Measurements from ENCODE around the gene ERC1. TPM values are rescaled to one million over a fixed set of nuclear protein-coding genes. Genes with fewer than 3 reads are reported as not detected.

The ERC1 gene
- total RNA-seq, 6 experiments from 2014 or later, result 44.1 to 48.9 (median 47.9) TPM

DNA sequence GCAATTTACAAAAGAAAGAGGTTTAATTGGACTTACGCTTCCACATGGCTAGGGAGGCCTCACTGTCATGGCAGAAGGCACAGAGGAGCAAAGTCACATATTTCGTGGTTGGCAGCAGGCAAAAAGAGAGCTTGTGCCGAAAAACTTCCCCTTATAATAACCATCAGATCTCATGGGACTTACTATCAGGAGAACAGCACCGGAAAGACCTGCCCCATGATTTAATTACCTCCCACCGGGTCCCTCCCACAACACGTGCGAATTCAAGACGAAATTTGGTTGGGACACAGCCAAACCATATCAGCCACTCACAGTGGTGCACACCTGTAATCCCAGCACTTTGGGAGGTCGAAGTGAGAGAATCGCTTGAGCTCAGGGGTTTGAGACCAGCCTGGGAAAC, 534.8 kb downstream of the ERC1 start:
- peaks cover 12% of the 10 kb centered on the region for H3K36me3 Mint-ChIP-seq (ENCODE audit: low read depth)
- H3K4me3 Mint-ChIP-seq, result no peak overlapping the region
- no peak overlapping the region for H3K27ac Mint-ChIP-seq

DNA sequence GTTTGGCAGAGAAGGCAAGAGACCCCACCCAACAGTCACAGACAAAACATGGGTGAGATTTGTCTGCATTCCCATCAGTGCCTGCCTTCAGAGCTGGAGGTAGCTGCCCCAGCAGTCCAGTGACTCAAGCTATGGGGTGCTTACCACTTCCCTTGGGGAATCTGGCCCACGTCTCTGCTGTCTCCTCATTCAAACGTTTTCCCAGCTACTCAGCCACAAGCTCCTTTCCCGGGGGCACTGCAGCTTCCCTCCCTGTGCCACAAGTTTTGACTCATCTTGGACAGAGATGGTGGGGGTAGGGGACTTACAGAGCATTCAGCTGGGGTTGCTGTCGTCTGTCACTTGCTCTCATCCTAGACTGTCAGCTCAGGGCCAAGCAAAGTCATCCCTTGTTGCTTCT, 536.8 kb downstream of the ERC1 start:
- peak; percentile 93 for DNase-seq
- H3K9me3 Mint-ChIP-seq, result no peaks in the 10 kb centered on the region
- peak overlapping the region; percentile 81 for H3K4me3 Mint-ChIP-seq
- peaks cover 60% of the 10 kb centered on the region for H3K4me1 Mint-ChIP-seq (ENCODE audit: low read depth)
- peak overlapping the region; percentile 97 for H3K27ac Mint-ChIP-seq
- H3K36me3 Mint-ChIP-seq (ENCODE audit: low read depth), result peaks cover 28% of the 10 kb centered on the region
- TF ChIP-seq, protein P1, sequence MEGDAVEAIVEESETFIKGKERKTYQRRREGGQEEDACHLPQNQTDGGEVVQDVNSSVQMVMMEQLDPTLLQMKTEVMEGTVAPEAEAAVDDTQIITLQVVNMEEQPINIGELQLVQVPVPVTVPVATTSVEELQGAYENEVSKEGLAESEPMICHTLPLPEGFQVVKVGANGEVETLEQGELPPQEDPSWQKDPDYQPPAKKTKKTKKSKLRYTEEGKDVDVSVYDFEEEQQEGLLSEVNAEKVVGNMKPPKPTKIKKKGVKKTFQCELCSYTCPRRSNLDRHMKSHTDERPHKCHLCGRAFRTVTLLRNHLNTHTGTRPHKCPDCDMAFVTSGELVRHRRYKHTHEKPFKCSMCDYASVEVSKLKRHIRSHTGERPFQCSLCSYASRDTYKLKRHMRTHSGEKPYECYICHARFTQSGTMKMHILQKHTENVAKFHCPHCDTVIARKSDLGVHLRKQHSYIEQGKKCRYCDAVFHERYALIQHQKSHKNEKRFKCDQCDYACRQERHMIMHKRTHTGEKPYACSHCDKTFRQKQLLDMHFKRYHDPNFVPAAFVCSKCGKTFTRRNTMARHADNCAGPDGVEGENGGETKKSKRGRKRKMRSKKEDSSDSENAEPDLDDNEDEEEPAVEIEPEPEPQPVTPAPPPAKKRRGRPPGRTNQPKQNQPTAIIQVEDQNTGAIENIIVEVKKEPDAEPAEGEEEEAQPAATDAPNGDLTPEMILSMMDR (IDR thresholded peaks at IDR 0.05), result no peak
- H3K27me3 Mint-ChIP-seq (ENCODE audit: insufficient read depth), result peaks cover 2% of the 10 kb centered on the region; the same call in 1 of the 2 replicates

More for the DNA sequence above, 534.8 kb downstream of the ERC1 start:
- DNase-seq, result no peak
- Mint-ChIP-seq H3K27me3 (ENCODE audit: insufficient read depth) (peaks cover 2% of the 10 kb centered on the region; the same call in 1 of the 2 replicates), H3K4me1 (ENCODE audit: low read depth) (peaks cover 50% of the 10 kb centered on the region), H3K9me3 (no peaks in the 10 kb centered on the region)
- TF ChIP-seq, protein P1 (IDR thresholded peaks at IDR 0.05), result no peak

DNA sequence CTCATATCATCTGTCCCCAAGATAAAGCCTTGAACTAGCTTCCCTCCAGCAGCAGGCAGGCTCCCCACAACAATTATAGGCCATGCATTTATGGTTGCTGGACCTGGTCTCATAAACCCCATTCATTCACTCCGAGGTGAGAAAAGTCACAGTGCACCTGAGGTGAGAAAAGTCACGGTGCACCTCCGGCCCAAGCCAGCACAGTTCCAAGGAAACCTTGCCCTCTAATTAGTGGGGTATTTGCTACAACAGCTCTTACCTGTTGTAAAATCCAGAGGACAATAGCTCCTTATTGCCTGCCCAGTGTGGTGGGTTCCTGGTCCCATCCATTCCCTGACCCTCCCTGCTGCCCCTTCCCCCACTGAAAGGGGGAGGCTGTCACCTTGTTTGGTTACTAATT, 537.8 kb downstream of the ERC1 start:
- DNase-seq, result no peak
- TF ChIP-seq, protein P1 (IDR thresholded peaks at IDR 0.05), result no peak
- H3K27me3 Mint-ChIP-seq (ENCODE audit: insufficient read depth), result peaks cover 2% of the 10 kb centered on the region; the same call in 1 of the 2 replicates
- H3K4me3 Mint-ChIP-seq, result peak overlapping the region; percentile 92
- peaks cover 68% of the 10 kb centered on the region for H3K4me1 Mint-ChIP-seq (ENCODE audit: low read depth)
- H3K36me3 Mint-ChIP-seq (ENCODE audit: low read depth), result peaks cover 35% of the 10 kb centered on the region
- peak overlapping the region; percentile 97 for H3K27ac Mint-ChIP-seq
- H3K9me3 Mint-ChIP-seq, result no peaks in the 10 kb centered on the region

DNA sequence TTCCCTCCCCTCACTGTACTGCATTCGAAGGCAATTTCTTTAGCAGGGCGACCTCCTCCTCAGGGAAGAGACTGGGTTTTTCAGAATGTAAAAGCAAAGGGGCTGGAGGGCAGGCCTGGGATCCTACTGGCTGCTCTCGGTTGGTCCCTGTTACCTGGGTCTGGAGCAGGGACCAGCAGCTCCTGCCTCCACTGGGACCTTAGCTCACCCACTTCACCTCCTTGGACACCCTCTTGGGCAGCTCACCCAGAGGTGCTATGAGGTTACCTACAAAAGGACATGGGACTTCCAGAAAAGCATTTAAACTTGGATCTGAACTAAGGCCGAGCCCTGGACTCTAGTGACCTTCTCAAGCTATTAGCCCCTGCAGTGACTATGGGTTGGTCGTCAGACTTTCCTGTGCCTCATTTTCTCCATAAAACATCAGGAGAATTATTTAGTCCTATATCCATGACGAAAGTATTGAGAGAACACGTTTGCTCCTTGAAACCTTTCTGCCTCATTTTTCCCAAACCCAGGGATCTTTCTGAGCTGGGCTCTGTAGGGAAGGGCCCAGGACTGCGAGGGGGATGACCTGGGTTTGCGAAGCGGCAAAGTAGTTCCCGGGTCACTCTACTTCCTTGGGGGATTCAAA, 538.3 kb downstream of the ERC1 start:
- Mint-ChIP-seq H3K4me3 (peak overlapping the region; percentile 92), H3K9me3 (no peaks in the 10 kb centered on the region), H3K36me3 (ENCODE audit: low read depth) (peaks cover 34% of the 10 kb centered on the region), H3K4me1 (ENCODE audit: low read depth) (peaks cover 70% of the 10 kb centered on the region), H3K27ac (peak overlapping the region; percentile 97), H3K27me3 (ENCODE audit: insufficient read depth) (peaks cover 2% of the 10 kb centered on the region; the same call in 1 of the 2 replicates)
- TF ChIP-seq, protein P1 (IDR thresholded peaks at IDR 0.05), result no peak
- no peak for DNase-seq

DNA sequence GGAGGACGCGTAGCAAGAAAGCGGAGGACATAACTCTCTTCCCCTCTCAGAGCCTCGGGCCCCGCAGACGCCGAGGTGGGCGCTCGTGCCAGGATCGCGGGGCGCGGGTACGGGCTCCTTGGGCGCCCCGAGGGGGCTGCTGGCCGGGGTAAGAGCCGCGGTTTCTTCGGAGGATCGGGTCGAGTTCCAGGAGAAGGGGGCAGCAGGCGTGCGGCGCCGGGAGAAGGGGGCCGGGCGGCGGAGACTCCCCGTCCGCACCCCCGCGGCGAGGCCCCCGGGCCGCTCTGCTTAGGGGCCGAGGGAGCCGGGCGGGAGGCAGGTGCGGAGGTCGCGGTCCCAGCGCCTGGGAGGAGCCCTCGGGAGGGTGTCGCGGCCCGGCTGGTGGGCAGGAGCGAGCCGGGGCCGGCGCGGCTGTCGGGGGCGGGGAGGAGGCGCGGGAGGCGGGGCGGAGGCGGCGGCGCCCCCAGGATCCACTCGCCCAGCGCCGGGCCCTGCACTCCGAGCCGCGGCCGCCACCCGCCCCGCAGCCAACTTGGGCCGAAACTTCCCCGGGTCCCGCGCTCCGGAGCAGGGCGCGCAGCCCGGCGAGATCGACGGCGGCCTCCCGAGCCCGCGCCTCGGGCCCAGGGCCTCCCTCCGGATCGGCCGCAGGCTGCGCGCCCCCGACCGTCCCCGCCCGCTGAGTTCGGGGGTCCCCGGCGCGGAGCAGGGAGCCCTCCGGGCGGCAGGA, 539.0 kb downstream of the ERC1 start:
- Mint-ChIP-seq H3K36me3 (ENCODE audit: low read depth) (peaks cover 34% of the 10 kb centered on the region), H3K27me3 (ENCODE audit: insufficient read depth) (peaks cover 2% of the 10 kb centered on the region; the same call in 1 of the 2 replicates), H3K4me1 (ENCODE audit: low read depth) (peaks cover 77% of the 10 kb centered on the region), H3K27ac (peak overlapping the region; percentile 97), H3K9me3 (no peaks in the 10 kb centered on the region), H3K4me3 (peak overlapping the region; percentile 92)
- no peak for DNase-seq
- TF ChIP-seq, protein P1 (IDR thresholded peaks at IDR 0.05), result no peak

All from HFFc6 (cell line).